ENCODE data around the gene IMMT.
A peak's percentile ranks its signal among the peaks of the same experiment; 100 is the strongest.
"Not testable (repeated sequence)": the region's sequence is repeated elsewhere in the genome, so short reads cannot be mapped to it uniquely, and the experiment has no call there.

The IMMT gene

DNA sequence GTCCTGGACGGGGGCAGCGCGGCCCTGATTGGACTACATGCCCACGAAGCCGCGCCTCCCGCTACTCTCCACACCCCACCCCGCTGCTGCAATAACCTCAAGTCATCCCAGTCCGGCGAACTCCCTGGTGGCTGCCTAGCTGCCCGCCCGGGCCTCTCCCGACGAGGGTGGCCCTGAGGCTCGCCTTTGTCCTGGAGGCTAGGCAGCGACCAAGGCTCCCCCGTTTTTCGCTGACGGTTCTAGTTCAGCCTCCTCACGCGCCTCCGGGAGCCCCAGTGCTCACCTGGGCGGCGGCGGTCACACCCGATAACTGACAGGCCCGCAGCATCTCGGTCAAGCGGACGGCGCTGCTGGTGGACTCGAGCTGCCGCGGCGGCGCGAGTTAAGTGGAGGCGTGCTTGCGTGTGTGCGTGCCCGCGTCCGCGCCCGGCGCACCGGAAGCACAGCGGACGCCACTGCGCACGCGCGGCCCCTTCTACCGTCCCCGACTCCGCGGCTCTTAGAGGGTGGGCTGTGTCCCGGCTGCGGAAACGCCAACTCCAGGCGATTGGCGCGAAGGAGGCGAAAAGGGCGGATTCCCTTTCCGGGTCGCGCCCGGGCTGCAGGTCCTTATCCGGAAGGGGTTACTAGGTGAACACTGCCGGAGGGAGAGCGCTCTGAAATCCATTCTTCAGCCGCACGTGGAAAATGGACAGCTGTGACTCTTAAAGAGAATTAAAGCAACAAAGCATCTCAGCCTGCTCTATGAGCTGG, at the start of gene IMMT:
Gene IMMT, minus strand, starts transcription at position 408 of the 753 bp plus-strand sequence. Its CDS starts 80 bp downstream, at position 328.
- peak; percentile 91 for DNase-seq (ENCODE audit: low spot score)

DNA sequence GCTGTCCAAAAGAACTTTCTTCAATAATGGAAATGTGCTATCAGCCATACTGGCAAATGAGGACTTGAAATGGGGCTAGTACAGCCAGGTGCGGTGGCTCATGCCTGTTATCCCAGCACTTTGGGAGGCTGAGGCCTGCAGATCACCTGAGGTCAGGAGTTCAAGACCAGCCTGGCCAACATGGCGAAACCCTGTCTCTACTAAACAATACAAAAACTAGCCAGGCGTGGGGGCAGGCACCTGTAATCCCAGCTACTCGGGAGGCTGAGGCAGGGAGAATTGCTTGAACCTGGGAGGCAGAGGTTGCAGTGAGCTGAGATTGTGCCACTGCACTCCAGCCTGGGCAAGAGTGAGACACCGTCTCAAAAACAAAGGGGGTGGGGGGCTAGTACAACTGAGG, 49.5 kb upstream of the IMMT start:
- not testable (repeated sequence) for DNase-seq (ENCODE audit: low spot score)

DNA sequence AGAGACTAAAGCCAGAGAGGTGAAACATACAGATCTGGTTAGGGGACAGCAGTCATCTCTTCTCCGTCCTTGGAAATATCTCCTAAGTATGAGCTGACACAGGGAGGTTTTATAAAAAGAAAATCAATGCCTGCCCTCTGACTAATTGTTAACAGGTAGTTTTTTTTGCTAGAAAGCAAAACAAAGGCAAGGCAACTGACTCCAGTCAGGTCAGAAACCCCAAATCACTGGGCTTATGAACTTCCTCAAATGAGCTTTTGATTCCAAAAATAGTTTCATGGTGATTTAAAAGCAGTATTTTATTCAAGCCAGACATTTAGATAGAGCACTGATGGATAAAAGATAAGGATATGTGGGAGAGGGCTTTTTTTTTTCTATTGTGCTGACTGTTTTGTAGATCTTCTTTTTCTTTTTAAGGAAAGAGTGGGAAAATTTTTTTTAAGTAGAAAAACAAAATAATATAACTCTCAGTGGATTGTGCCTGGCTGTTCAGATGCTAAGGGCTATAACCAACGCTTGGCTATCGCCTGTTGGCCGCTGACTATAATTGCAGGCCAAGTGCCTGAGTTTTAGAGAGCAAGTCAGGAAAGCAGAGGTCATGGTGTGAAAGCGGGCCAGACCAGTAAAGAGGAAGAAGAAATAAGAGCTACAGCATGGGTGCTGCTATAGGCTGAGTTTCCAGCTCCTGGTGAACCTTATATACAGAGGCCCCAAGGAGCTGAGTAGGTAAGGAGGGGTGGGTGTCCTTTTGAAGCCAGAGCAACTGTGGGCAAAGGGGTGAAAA, 48.9 kb upstream of the IMMT start:
- DNase-seq (ENCODE audit: low spot score): peak; percentile 47

DNA sequence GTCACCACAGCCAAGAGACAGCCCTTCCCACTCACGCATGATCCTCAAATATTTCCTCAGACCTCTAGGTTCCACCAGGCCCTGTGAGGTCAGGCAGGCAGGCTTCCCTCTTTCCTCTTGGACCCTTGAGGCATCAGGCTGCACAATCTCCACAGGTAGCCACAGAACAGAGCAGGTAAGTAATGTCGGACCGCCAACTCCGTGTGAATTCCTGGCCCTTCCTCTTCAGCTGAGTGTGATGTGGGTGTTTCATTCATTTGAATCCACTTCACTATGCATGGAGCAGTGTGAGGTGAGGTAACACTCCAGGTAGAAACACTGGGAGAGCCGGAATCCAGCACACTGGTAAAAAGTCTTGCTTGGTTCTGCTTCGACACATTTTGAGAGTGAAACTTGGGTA, 48.0 kb upstream of the IMMT start:
- DNase-seq (ENCODE audit: low spot score): no peak

DNA sequence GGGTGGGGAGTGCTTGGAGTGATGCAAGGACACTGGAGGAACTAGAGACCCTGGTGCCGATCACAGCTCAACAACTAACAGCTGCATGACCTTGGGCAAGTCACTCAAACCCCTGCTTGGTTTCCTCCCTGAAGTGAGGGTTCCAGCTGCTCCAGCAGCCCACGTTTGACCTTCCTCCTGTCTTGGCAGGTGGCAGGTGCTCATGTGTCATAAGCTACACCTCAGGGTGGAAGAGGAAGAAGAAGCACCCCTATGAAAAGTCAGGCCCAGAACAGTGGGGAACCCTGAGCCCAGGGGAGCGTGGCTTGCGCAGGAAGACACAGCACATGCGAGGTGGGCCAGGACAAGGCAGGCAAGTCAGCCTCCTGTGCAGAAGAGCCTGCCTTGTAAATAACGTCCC, 46.3 kb upstream of the IMMT start:
- DNase-seq (ENCODE audit: low spot score): no peak

DNA sequence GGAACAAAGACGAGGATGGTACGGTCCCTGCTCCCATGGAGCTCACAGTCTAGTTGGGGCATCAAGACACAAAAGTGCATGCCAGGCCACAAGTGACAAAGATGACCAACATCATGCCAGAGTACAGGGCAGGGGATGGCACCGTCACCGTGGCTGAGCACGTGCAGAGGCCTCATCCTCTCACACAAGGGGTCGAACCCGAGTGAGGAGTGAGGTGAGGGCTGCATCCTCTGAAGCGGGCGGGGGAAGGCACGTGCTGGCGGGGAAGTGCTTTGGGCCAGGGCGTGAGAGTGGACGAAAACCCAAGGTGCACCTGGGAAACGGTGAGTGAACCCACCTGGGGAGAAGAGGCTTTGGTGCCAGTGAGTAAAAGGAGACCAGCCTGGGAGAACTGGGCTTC, 45.0 kb upstream of the IMMT start:
- no peak for DNase-seq (ENCODE audit: low spot score)

DNA sequence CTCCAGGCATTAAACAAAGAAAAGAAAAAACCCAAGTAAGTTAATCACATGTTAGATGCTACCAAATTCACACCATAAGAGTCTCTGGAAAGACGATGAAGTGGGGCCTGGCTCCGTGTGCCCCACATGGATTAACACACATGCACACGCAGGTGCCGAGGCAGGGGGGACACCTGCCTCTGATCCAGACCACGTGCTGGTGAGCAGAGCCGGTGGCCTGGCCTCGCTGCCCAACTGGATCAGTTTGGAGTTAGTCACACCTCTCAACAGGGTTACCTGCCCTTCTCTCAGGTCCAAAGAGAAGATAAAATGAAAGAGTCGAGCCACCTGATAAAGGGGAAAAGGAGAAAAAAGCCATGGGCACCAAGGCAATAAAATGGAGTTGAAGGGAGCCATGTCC, 44.5 kb upstream of the IMMT start:
- no peak for DNase-seq (ENCODE audit: low spot score)

DNA sequence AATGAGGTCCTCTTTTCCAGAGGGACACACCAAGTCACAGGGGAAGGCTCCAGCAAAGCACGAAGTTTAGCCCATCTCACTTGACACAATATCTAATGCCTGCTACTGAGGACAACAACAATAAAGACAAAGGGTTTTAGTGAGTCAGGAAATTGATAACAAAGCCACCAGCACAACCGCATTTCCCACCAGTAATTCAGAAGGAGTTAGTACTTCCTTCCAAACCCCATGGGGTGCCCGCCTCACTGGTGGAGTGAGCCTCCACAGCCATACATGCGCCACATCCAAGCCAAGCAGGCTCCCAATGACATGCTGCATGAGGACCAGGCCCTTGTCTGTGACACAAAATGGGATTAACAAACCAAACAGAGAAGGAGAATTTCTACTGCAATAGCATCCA, 44.1 kb upstream of the IMMT start:
- no peak for DNase-seq (ENCODE audit: low spot score)

DNA sequence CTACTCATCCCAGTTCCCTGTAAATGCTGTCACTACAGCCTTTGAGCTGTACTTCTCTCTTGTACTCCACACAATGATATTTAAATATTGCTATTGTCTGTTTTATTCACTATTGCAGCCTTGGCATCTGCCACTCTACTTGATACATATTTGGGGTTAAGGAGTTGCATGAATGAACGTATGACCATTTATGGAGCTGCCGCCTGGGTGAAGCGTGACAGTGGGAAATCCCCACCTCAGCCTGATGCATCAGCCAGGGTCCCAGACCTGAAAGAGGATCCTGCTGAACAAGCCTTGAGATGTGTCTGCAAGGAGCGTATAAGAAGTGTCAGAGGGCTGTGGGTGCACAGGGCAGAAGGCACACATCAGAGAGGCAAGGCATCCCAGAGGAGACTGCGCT, 43.1 kb upstream of the IMMT start:
- DNase-seq (ENCODE audit: low spot score): peak; percentile 83

DNA sequence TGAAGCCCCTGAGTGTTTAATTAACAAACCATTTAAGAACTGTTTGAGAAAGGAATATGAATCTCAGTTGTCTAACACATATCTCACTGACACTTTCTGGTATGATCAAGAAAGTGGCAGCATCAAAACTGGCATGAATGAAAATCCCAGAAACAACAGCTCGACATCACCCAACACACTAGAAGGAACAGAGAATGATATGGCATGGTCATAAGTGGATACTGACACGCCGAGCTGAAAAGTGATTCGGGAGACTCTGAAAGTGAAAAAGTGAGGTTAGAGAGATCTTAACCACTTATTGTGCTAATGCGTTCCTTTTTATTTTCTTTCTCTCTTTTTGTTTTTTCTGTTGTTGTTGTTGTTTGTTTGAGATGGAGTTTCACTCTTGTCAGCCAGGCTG, 41.9 kb upstream of the IMMT start:
- DNase-seq (ENCODE audit: low spot score): no peak

DNA sequence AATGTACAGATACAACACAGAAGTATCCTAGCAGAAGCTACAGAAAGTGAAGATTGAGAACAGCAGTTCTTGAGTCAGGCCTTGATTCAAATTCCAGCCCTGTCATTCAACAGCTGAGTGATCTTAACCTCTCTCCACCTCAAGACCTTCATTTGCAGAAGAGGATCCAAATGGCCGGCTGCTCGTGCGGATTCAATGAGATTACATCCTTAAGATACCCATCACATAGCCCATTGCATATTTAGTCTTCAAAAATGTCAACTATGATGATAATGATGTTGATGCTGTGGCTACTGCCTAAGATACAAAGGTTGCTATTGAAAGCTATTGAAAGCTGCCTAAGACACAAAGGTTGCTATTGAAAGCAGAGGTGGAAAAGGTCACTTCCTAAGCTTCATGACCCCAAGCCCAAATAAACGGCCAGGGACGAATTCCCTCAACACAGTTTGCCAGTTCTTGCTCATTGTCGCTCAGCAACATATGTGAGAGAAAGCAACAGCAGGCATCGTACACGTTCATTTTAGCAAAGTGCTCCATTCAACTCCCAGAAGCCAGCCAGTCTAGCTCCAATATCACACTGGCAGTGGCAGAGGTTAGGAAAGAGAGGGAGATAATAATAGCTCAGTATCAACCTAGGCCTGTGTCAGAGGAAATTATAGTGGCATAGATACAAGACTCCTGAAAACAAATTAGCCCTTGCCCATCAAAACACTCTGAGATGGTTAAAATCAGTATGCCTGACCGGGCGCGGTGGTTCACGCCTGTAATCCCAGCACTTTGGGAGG, 40.1 kb upstream of the IMMT start:
- DNase-seq (ENCODE audit: low spot score): no peak

DNA sequence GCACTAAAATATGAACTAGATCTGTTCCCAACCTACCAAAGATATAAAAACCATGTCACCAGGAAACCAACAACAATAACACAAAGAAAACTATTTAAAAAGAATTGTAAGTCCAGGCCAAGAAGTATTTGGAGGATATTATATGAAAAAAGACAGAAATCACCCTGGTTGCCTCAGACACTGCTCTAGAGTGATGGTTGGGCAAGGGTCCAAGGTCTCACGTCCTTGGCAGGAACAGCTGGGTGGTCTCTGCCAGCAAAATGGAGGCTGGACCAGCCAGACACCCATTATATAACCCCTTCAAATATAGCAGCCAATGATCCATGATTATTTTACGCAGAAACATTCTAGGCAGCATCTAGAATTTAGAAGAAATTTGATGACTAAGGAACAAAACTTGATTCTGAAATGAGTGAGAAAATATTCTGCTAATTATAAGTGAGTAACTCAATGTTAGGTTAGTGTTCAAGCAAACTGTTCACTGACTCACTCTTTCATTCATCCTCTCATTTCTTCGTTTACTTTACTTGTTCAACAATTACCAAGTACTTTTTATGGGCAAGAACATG, 39.4 kb upstream of the IMMT start:
- no peak for DNase-seq (ENCODE audit: low spot score)

DNA sequence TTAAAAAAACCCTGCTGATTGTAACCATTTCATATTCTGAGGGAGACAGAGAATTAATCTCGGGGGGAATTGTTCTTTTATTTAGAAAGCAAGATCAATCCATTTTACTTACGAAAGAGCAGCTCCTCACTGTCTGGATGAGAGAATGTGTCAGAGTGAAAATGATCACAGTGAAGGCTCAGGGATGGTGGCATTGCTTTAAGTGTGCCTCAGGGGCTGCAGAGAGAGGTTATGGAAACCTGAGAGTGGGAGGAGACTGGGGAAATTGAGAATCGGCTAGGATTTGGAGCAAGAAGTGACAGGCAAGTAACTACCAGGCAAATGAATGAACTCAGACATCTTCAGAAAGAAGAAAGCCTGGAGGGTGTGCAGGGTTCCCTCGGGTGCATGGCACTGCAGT, 38.2 kb upstream of the IMMT start:
- no peak for DNase-seq (ENCODE audit: low spot score)

DNA sequence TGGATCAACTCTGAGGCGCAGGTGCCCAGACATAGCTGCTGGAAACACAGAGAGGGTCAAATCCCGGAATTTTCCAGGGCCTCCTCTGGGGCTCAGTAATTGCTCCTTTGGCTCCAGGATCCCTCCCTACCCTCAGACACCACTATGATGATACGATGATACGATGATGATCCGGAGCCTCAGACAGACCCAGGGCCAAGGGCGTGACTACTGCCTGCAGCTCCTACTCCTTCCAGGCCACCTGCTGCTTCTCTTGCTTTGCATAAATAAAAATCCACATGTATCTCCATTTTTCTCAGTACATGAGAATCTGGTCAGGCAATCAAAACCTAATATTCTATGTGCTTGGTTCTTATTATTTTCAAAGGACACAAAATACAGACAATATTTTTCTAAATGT, 37.6 kb upstream of the IMMT start:
- DNase-seq (ENCODE audit: low spot score): no peak

DNA sequence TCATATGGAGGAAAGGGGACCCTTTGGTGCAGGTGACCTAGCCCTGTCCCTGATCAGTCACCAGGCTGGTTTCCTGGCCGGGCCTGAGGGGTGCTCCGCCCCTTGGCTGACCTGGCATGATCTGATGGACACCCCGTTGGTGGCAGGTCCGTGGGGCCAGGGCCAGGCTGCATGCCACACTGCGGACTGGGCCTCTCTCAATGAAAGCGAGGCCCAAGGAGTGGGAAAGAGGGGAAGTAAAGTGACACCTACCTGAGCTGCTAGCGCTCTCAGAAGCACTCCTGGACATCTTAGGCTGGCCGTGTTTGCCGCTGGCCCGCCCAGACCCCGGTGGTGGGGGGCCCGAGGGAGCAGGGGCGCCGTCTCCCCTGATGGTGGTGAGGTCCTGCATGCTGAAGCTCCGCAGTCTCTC, 37.1 kb upstream of the IMMT start:
- no peak for DNase-seq (ENCODE audit: low spot score)

DNA sequence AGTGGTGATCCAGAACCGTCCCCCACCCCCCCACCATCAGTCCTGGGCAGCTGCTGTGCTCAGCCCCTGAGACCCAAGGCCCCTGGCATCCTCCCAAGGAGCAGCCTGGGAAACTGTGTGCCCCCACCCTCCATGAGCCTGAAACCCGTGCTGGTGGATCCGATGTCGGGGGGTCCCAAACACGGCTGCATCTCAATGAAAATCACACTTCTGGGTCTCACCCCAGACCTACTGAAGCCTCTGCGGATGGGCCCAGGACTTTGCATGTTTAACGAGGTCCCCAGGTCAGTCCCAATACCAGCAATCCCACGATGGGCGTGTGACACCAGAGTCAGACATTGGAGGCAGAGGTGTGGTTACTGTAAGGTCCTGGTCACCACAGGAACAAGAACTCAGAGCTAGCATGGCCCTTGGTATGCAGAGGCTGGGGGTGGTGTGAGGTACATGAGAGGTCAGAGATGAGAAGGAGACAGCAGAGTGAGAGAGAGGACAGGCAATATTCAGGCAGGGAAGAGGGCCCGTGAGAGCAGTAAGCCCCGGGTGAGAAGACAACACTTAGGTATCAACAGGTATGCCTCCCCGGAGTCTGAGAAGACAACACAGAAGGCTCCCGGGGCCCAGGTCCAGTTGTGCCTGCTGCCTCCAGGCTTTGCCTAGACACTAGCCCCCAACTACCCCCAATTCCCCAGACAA, 36.6 kb upstream of the IMMT start:
- DNase-seq (ENCODE audit: low spot score): no peak

DNA sequence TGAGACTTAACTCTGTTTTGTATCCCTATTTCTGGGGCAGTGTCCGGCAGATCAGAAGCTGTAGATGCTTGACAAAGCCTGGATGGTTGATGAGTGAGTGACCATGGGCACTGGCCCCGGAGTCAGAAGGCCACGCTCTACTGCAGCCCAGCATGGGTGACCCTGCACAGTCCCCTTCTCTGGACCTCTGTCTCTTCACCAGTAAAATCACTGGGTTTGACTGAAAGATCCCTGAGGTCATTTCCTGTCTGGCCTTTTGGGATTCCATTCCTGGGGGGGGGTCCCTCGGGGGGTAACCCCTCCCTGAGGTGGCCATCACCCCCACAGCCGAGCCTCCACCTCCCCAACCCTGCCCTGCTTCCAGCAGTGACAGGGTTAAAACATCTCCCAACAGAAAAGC, 35.7 kb upstream of the IMMT start:
- no peak for DNase-seq (ENCODE audit: low spot score)

DNA sequence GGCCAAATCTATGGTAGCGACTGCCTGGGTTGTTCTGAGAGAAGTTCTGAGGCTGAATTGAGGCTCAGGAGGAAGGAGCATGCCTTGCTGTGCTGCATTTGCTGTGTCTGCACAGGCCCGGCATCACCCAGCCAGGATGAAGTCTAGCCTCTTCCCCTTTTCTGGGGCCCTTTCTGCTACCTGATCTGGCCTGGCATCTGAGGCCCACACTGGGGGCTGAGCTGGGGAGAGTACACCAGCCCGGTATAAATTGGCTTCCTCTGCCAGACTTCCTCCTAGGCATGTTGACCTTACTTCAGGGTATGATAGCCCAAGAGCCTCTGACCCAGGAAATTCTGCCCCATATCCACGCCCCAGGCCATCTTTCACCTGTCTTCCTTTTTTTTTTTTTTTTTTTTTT, 34.0 kb upstream of the IMMT start:
- DNase-seq (ENCODE audit: low spot score): peak; percentile 53

DNA sequence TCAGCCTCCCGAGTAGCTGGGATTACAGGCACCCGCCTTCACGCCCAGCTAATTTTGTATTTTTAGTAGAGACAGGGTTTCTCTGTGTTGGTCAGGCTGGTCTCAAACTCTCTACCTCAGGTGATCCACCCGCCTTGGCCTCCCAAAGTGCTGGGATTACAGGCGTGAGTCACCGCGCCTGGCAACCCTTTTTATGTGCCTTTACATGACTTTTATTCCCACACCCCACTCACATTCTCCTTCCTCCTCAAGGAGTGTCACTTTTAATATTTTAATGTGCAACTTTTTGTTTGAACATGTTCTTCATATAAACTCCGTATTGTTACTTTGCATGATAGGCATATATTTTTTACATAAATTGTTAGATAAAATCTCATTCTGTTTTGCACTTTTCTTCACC, 33.3 kb upstream of the IMMT start:
- not testable (repeated sequence) for DNase-seq (ENCODE audit: low spot score)

DNA sequence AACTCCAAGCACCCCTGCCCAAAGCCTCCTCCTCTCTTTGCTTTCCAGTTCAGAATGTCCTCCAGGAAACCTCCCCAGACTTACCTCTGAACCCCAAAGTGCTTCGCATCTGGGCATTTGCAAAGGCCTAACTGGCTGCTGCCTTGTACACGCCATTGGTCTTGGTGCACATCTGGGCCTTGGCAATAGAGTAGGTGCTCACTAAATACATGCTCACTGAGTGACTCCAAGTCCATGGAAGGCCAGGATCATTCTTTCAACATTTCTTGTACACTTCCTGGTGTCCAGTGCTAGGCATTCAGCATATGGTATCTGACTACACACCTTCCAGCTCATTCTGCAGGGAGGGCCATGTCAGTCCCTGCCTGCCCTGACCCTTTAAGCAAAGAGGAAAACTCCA, 32.4 kb upstream of the IMMT start:
- DNase-seq (ENCODE audit: low spot score): no peak

DNA sequence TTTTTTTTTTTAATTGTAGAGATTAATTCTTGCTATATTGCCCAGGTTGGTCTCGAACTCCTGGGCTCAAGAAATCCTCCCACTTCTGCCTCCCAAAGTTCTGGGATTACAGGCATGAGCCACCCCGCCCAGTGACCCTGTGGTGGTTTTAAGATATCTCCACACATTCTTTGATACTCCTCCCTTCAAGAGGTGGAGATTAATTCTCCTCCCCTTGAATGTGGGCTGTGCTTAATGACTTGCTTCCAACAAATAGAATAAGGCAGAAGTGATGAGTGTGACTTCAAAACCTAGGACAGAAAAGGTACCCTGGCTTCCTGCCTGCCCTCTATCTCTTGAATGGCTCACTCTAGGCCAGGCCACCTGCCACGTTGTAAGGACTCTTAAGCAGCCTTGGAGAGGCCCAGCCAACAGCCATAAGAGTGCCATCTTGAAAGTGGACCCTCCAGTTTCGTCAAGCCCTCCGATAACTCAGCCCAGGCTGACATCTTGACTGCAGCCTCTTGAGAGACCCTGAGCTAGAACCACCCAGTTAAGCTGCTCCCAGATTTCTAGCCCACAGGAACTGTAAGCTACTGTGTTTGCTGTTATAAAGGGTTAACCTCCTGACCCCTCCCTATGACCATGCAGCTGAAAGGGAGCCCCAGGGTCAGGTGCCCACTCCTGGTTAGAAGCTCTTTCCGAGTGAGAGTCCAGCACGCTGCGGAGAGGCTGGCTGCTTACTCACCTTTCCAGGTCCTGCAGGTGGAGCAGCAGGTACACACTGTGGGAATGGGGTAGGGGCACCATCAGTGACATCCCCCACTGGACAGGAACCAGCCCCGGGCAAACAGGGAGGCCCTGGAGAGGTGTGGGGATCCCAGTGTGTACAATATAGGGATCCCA, 31.6 kb upstream of the IMMT start:
- DNase-seq (ENCODE audit: low spot score): no peak

All from germinal center (tissue), 1 donor.